GM23248 (cell line): ENCODE data around the gene LTK.

Experiments used
- EZH2 ChIP-seq: fragments of 200-600 bp; sonication (generic); IDR thresholded peaks from 2 replicates; pipeline ENCODE4 v1.6.1; 2018; ENCODE audit warnings: antibody characterized with exemption, mild to moderate bottlenecking; ENCODE audit not compliant: insufficient read depth, poor library complexity, severe bottlenecking
- EZH2phosphoT487 ChIP-seq: fragments of 200-600 bp; sonication (generic); IDR thresholded peaks from 2 replicates; pipeline ENCODE4 v1.6.1; 2018; ENCODE audit warnings: antibody characterized with exemption, moderate library complexity, mild to moderate bottlenecking, low read depth; ENCODE audit not compliant: insufficient read depth

- TF ChIP-seq EZH2 (no peak), EZH2phosphoT487 (no peak)
Observed at GRCh38 chr15:41473418-41473817, 40.2 kb downstream of the LTK start.
